ENCODE data around the gene NOVA2. TPM values are rescaled to one million over a fixed set of nuclear protein-coding genes. Genes with fewer than 3 reads are reported as not detected.

NOVA2 gene
- total and polyA plus RNA-seq, 9 of the 15 experiments (the other 6 are each of a cell fraction or from before 2014, with no cell fraction given) = not detected

DNA sequence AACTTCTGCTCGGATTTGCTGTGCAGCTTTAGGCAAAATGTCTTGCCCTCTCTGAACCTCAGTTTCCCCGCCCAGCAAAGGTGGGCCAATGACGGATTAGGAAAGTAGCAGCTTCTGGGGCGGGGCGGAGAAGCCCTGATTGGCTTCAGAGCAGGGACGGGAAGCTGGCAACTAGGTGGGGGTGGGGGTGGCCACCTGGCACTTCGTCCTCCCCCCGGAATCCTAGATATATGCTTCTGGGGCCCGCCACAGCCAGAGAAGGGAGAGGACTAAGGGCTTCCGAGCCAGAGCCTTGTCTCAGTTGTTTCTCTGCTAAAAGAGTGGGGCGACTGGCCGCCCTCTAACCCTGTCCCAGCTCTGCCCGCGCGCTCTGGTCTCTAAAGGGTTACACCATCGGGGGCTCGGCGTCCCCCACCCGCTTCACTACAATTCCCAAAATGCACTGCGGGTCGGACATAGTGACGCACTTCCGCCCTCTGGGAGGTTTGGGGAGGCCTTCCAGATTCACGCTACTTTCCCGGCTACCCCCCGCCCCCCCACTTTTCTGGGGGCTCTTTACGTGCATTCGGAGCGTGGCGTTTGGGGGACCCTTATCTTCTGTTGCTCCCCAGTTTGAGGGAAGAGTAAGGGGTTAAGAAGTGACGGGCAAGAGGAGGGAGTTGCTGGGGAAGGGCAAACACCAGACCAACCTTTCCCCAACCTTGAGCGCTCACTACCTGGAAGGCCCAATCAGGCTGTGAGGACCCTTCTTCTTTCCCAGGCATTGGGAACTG is 87.1 kb downstream of the NOVA2 start (continued):
- no peak for TF ChIP-seq SMARCE1 (IDR thresholded peaks at IDR 0.05)
- no peak for TF ChIP-seq HMGN3 (IDR thresholded peaks at IDR 0.05; ENCODE audit: borderline replicate concordance, extremely low read depth, insufficient read length, low read depth, low read length)
- no peak for TF ChIP-seq MTA3 (IDR thresholded peaks at IDR 0.05; ENCODE audit: borderline replicate concordance)
- no peak for TF ChIP-seq NCOA1 (IDR thresholded peaks at IDR 0.05; ENCODE audit: low read depth)
- TF ChIP-seq FOXA3 (CRISPR knock-in tag; conservative IDR thresholded peaks at IDR 0.05 in 1 of 2, IDR thresholded peaks at IDR 0.05 in 1 of 2) = no peak; a peak in 1 of 4 replicates
- no peak for TF ChIP-seq ZNF316 (IDR thresholded peaks at IDR 0.05)
- TF ChIP-seq PRMT5 (CRISPR knock-in tag; IDR thresholded peaks at IDR 0.05) = no peak
- TF ChIP-seq, protein P1, sequence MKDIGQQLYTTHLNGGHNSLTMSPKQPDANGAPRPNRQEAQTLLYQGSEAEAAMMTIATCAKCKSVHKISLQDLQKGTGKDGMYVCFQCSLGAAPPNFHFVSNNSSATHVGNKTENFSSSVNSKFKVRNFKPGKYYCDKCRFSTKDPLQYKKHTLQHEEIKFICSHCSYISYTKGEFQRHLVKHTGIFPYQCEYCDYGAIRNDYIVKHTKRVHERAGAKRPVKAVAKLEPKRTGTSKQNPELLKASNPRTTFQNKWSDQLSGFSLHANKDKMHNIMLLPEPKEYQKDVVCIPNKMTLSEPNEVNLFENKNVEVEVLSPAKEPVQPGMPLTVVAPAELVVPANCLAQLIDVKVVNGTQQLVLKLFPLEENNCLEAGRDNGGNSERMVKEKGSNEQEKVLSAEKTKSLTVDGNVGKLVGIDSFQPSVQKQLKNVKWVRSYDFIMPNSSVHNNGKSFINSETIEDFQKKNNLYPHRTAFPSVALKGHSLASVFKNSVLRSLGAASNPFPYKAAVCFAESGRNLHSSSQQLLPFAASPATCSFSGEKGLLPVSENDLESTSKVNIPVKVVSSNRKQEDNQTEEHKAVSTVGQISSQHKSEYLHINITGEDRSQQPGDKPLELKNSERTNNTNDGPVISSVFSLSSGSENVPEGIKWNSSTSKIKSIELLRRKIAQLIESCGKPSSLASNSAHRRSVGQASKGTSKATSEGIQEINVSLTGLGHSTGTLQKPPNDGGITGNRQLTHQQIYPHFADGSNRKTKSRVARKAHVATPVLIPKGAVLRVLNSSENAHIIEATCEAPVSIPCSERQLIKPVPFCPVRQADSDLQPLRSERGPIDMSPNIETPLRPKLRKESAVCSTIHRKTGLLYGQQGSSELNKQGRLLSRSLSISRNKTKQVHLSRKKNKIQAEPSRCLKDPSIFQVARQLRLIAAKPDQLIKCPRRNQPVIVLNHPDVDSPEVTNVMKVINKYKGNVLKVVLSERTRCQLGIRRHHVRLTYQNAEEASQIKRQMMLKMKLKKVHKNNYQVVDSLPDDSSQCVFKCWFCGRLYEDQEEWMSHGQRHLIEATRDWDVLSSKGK (CRISPR knock-in tag; IDR thresholded peaks at IDR 0.05) = no peak
- TF ChIP-seq RBM22 (IDR thresholded peaks at IDR 0.05; ENCODE audit: low read depth, low read length, poor library complexity, severe bottlenecking) = no peak
- no peak for TF ChIP-seq SIN3A (IDR thresholded peaks at IDR 0.05; ENCODE audit: borderline replicate concordance in 2 of 2, control insufficient read depth in 1 of 2, low read depth in 2 of 2, low read length in 2 of 2)
- no peak for TF ChIP-seq ZBTB43 (CRISPR knock-in tag; IDR thresholded peaks at IDR 0.05)
- TF ChIP-seq KHSRP (IDR thresholded peaks at IDR 0.05) = no peak
- TF ChIP-seq EGR1 (conservative IDR thresholded peaks at IDR 0.05) = 0 out of 2 replicates have a peak, but pooled peaks have one; percentile 2
- no peak for TF ChIP-seq ZNF699 (CRISPR knock-in tag; IDR thresholded peaks at IDR 0.05; ENCODE audit: insufficient replicate concordance)
- no peak for TF ChIP-seq CGGBP1 (CRISPR knock-in tag; IDR thresholded peaks at IDR 0.05)
- TF ChIP-seq RBM39 (optimal IDR thresholded peaks at IDR 0.05; ENCODE audit: low read depth, low read length) = no peak
- no peak for TF ChIP-seq ZNF431 (CRISPR knock-in tag; IDR thresholded peaks at IDR 0.05)
- TF ChIP-seq CTBP1 (IDR thresholded peaks at IDR 0.05; ENCODE audit: borderline replicate concordance) = no peak
- TF ChIP-seq MYNN (IDR thresholded peaks at IDR 0.05) = no peak
- TF ChIP-seq MYNN (CRISPR knock-in tag; IDR thresholded peaks at IDR 0.05) = no peak
- no peak for TF ChIP-seq MITF (IDR thresholded peaks at IDR 0.05)
- TF ChIP-seq MYC (IDR thresholded peaks at IDR 0.05; ENCODE audit: low read depth, low read length) = no peak; the same call in 1 of the 2 replicates
- TF ChIP-seq MYC (CRISPR knock-in tag; IDR thresholded peaks at IDR 0.05; ENCODE audit: borderline replicate concordance, low read depth) = 0 out of 2 replicates have a peak, but pooled peaks have one; percentile 10
- no peak for TF ChIP-seq TBP (optimal IDR thresholded peaks at IDR 0.05; ENCODE audit: low read depth, low read length)
